Stimulated activated CD8-positive, alpha-beta memory T cell treated with anti-CD3 and anti-CD28 coated beads, Interleukin-7, amount 100 ng/mL, for 48 hours (primary cell): Measurements from ENCODE around the gene CFAP73.

Experiments
- DNase-seq, 2 donors: peaks; one replicate each; pipeline ENCODE4 v3.0.0-alpha.2; 2020; ENCODE audit warnings: low read depth in 1 of 2; ENCODE audit errors: extremely low read depth in 1 of 2

Gene CFAP73

GRCh38 chr12:113162102-113163029, 12.8 kb downstream of the CFAP73 start:
- DNase-seq = no peak

GRCh38 chr12:113163030-113163360, 13.5 kb downstream of the CFAP73 start:
- no peak for DNase-seq

DNA sequence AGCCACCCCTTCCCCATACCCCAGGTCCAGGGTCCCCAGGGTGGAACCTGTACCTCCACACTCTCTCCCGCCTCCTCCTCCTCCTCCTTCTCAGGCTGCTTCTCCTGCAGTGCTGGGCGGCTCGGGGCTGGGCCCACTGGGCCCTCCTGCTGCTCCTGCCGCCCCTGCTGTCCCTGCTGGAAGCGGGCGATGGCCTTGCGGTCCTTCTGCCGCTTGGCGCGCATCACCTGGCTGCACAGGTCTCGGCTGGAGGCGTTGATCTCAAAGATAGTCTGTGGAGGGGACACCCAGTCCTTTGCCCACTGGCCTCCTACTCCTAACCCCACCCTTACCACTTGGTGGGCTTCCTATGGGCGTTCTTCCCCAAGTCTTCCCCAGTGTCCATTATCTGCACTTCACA, 14.5 kb downstream of the CFAP73 start:
- no peak for DNase-seq

- DNase-seq = no peak
Measured at GRCh38 chr12:113165521-113166450, 16.3 kb downstream of the CFAP73 start.

GRCh38 chr12:113167868-113168267, 18.3 kb downstream of the CFAP73 start:
- DNase-seq = no peak

DNA sequence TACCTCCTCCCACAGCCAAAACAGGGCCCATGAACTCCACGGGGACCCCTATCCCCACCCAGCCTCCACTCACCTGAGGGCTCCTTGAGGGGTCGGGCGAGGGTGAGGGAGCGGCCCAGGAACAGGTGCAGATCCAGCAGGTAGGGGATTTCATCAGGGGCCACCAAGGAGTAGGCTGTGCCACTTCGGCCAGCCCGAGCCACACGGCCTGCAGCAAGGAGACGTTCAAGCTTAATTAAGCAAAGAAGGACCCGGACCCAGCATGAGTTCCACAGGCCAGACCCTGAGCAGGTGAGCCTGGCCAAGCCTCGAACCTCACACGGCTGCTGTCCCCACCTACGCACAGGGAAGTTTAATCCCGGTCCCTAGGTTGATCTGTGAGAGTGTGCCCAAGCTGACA, 20.2 kb downstream of the CFAP73 start:
- DNase-seq = no peak

- DNase-seq = no peak
Measured at GRCh38 chr12:113170457-113170856, 20.9 kb downstream of the CFAP73 start.

DNA sequence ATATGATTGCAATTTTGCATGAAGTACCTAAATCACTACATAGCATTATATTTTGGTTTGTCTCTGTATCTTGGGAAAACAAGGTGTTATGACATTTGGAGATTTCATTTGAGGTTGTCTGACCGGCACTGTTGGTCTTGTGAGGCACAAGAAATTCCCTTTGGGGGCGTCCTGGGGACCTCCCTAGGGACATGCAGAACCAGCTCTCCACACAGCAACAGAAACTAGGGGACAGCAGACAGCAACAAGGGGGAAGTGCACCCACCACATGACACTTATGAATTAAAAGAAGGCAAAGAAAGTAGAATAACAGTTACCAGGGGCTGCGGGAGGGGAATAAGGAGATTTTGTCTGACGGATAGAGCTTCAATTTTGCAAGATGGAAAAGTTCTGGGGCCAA, 21.4 kb downstream of the CFAP73 start:
- DNase-seq = no peak

DNA sequence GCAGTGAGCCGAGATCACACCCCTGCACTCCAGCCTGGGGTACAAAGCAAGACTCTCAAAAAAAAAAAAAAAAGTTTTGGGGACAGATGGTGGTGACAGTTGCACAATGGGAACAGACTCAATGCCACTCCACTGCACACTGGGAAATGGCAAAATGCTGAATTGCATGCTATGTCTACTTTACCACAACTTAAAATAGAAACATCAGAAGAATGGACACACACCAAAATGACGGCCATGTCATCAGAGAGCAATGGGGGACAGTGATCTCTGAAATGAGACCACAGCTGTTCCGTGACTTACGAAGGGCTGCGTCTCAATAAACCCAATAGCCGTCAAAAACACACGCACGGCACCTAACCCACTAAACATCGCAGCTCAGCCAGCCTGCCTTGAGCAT, 22.0 kb downstream of the CFAP73 start:
- no peak for DNase-seq

GRCh38 chr12:113172185-113172584, 22.7 kb downstream of the CFAP73 start:
- DNase-seq = no peak

DNA sequence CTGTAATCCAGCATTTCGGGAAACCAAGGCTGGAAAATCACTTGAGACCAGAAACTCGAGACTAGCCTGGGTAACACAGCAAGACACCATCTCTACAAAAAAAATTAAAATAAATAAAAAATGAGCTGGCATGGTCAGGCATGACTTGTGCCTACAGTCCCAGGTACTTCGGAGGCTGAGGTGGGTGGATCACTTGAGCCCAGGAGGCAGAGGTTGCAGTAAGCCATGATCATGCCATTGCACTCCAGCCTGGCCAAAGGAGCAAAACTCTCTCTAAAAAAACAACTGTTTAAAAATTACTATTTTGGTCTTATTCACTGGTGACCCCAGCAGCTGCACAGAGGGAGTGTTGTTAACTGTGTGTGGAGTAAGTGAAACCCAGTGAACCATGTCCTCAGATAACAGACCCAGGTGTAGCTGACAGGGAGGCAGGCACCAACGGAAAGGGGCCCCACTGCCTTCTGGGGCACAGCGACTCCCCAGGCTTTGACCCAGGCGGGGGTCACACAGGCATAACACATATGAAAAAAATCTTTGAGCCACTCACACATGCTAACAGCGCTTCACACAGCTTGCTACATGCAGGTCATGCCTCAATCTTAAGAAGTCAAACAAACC, 23.7 kb downstream of the CFAP73 start:
- no peak for DNase-seq

- peak; percentile 45 to 71 for DNase-seq
Measured at GRCh38 chr12:113174461-113175384, 25.2 kb downstream of the CFAP73 start.

GRCh38 chr12:113179023-113179422, 29.5 kb downstream of the CFAP73 start:
- no peak for DNase-seq

DNA sequence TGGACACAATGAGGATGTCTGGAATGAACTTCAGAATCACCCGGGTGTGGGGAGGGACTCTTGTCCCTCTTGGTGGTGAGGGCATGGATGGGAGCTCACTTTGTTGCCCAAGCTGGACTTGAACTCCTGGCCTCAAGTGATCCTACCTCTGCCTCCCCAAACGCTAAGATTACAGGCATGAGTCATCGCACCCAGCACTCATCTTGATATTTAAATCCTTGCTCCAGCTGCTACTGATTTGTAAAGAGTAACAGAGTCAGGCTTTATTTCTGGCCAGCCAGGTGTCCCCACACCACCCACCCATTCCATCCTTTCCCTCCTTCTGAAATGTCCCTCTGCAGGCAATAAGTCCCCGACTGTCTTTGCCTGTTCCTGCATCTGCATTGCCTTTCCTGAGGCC, 30.8 kb downstream of the CFAP73 start:
- no peak for DNase-seq

- no peak for DNase-seq
Measured at GRCh38 chr12:113181975-113182374, 32.5 kb downstream of the CFAP73 start.

DNA sequence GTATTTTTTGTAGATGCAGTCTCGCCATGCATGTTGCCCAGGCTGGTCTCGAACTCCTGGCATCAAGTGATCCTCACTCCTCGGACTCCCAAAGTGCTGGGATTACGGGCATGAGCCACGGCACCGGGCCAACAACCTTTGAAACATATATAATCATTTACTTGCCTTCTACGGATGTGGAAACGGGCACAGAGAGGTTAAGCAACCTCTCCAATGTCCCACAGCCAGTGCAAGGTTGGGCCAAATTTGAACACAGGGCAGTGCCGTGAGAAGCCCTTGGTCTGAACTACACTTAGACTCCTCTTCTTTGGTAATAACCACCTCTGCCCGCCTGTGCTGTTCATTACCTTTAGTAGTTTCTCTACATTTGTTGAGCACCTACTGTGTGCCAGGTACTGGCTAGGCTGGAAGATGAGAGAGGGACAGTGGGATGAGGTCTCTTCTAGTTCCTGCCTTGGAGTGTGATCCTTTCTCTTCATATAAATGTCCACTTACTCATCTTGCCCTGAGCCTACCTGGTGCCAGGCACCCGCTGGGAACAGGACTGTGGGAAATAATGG, 33.6 kb downstream of the CFAP73 start:
- no peak for DNase-seq

DNA sequence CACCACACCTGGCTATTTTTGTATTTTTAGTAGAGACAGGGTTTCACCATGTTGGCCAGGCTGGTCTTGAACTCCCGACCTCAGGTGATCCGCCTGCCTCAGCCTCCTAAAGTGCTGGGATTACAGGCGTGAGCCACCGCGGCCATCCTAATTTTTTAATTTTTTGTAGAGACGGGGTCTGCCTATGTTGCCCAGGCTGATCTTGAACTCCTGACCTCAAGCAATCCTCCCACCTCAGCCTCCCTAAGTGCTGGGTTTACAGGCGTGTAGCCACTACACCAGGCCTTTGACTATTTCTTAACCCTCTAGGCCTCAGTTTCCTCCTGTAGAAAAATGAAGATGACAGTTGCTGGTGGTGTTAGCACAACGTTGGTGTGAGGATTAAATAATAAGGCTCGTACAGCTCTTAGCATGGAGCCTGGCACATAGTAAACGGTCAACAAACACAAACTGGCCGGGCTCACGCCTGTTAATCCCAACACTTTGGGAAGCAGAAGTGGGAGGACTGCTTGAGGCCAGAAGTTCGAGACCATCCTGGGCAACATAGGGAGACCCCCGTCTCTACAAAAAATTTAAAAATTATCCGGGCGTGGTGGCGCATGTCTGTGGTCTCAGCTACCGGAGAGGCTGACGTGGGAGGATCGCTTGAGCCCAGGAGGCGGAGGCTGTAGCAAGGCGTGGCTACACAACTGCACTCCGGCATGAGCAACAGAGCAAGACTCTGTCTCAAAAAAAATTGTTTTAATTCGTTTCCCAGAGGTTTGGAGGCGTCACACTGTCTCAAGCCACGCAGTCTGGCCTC, 34.8 kb downstream of the CFAP73 start:
- DNase-seq = peak in 1 of 2 donors; percentile 59

DNA sequence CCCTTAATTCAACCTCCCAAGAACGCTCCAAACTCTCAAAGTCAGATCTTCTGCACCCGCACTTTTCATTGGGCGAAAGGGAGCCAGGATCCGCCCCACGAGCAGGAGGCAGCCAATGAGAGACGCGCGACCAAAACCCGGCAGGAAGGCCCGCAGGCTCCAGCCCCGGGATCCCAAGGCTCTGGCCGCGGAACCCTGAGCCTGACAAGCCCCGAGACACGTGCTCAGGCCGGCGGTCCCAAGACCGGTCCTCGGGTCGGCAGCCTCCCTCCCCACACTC, 35.3 kb downstream of the CFAP73 start:
- DNase-seq = peak; percentile 74 to 80
